ENCODE results near the gene C1QTNF7. TPM values are rescaled to one million over a fixed set of nuclear protein-coding genes. Genes with fewer than 3 reads are reported as not detected.

C1QTNF7 gene
- total RNA-seq, 1 experiment from 2014 or later = not detected

DNA sequence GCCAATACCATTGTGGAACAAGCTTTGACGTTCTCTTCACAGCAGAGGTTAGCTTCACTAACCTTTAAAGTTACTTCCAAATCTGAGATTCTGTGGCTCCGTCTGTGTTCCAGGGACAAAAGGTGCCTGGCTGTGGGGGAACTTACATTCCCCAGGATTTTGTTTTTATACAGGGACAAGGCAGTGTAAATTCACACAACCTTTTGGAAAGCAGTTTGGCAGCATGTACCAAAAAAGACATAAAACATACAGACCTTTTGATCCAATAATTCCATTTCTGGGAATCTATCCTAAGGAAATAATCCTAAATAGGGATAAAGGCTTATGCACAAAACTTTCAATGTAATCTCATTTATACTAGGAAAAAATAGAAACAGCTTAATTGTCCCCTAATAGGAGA is 8.9 kb upstream of the C1QTNF7 start:
- Histone ChIP-seq H3K4me1 (ENCODE audit: control insufficient read depth, insufficient read depth, low read length) (no peaks in the 10 kb centered on the region), H3K36me3 (ENCODE audit: control insufficient read depth, insufficient read depth, low read length) (no peaks in the 10 kb centered on the region), H3K9me3 (ENCODE audit: control insufficient read depth, insufficient read depth, low read depth, low read length) (no peaks in the 10 kb centered on the region), H3K27ac (ENCODE audit: low read length) (no peak overlapping the region), H3K27me3 (ENCODE audit: control insufficient read depth, insufficient read depth, low read length) (no peaks in the 10 kb centered on the region), H3K4me3 (ENCODE audit: low read depth in 2 of 2, low read length in 2 of 2) (no peak overlapping the region)
- POLR2A ChIA-PET = no interaction called here
- TF ChIP-seq TCF7L2 (IDR thresholded peaks at IDR 0.05; ENCODE audit: low read depth, low read length) (no peak), SIN3A (IDR thresholded peaks at IDR 0.05; ENCODE audit: borderline replicate concordance, insufficient read depth, low read depth, low read length) (no peak)
- DNase-seq (ENCODE audit: low read depth, low spot score) (no peak), ATAC-seq (no peak)
- in situ Hi-C loops (cut with HindIII; ENCODE audit: low pct_unique_long_range_greater_than_20kb, low sequenced_read_pairs) = no loop called here
- CTCF ChIA-PET = no interaction called here
- BruUV-seq (replicated peaks) = no TSS peak
- intact Hi-C loops (cut with micrococcal nuclease; ENCODE audit: unreplicated experiment) = no loop called here

DNA sequence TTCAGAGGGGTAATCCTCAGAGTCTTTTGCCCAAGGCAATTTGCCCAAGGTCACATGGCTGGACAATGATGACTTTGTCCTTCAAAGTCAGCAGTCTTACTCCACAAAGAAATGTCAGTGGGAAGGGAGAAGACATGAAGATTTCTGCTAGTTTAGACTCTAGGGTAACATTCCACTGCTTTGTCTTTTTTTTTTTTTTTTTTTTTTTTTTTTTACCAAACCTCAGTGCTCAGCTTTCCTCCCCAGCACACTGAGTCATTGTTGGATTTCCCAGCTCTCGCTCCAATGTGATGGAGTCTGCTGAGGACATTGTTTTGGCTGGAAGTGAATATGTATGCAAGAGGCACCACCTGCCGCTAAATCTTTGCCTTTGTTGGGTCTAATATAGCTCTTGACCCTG is 7.2 kb upstream of the C1QTNF7 start:
- POLR2A ChIA-PET = no interaction called here
- DNase-seq (ENCODE audit: low read depth, low spot score) (no peak), ATAC-seq (no peak)
- intact Hi-C loops (cut with micrococcal nuclease; ENCODE audit: unreplicated experiment) (no loop called here), in situ Hi-C loops (cut with HindIII; ENCODE audit: low pct_unique_long_range_greater_than_20kb, low sequenced_read_pairs) (no loop called here)
- no peaks in the 10 kb centered on the region for H3K36me3 ChIP-seq (ENCODE audit: control insufficient read depth, insufficient read depth, low read length)
- H3K27me3 ChIP-seq (ENCODE audit: control insufficient read depth, insufficient read depth, low read length) = no peaks in the 10 kb centered on the region
- H3K9me3 ChIP-seq (ENCODE audit: control insufficient read depth, insufficient read depth, low read depth, low read length) = no peaks in the 10 kb centered on the region
- H3K4me1 ChIP-seq (ENCODE audit: control insufficient read depth, insufficient read depth, low read length) = no peaks in the 10 kb centered on the region
- TF ChIP-seq SIN3A (IDR thresholded peaks at IDR 0.05; ENCODE audit: borderline replicate concordance, insufficient read depth, low read depth, low read length) (no peak), POLR2AphosphoS5 (IDR thresholded peaks at IDR 0.05; ENCODE audit: low read depth, low read length) (no peak), TCF7L2 (IDR thresholded peaks at IDR 0.05; ENCODE audit: low read depth, low read length) (no peak)
- TF ChIP-seq, protein P1, sequence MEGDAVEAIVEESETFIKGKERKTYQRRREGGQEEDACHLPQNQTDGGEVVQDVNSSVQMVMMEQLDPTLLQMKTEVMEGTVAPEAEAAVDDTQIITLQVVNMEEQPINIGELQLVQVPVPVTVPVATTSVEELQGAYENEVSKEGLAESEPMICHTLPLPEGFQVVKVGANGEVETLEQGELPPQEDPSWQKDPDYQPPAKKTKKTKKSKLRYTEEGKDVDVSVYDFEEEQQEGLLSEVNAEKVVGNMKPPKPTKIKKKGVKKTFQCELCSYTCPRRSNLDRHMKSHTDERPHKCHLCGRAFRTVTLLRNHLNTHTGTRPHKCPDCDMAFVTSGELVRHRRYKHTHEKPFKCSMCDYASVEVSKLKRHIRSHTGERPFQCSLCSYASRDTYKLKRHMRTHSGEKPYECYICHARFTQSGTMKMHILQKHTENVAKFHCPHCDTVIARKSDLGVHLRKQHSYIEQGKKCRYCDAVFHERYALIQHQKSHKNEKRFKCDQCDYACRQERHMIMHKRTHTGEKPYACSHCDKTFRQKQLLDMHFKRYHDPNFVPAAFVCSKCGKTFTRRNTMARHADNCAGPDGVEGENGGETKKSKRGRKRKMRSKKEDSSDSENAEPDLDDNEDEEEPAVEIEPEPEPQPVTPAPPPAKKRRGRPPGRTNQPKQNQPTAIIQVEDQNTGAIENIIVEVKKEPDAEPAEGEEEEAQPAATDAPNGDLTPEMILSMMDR (IDR thresholded peaks at IDR 0.05) = no peak
- TF ChIP-seq, protein P2, sequence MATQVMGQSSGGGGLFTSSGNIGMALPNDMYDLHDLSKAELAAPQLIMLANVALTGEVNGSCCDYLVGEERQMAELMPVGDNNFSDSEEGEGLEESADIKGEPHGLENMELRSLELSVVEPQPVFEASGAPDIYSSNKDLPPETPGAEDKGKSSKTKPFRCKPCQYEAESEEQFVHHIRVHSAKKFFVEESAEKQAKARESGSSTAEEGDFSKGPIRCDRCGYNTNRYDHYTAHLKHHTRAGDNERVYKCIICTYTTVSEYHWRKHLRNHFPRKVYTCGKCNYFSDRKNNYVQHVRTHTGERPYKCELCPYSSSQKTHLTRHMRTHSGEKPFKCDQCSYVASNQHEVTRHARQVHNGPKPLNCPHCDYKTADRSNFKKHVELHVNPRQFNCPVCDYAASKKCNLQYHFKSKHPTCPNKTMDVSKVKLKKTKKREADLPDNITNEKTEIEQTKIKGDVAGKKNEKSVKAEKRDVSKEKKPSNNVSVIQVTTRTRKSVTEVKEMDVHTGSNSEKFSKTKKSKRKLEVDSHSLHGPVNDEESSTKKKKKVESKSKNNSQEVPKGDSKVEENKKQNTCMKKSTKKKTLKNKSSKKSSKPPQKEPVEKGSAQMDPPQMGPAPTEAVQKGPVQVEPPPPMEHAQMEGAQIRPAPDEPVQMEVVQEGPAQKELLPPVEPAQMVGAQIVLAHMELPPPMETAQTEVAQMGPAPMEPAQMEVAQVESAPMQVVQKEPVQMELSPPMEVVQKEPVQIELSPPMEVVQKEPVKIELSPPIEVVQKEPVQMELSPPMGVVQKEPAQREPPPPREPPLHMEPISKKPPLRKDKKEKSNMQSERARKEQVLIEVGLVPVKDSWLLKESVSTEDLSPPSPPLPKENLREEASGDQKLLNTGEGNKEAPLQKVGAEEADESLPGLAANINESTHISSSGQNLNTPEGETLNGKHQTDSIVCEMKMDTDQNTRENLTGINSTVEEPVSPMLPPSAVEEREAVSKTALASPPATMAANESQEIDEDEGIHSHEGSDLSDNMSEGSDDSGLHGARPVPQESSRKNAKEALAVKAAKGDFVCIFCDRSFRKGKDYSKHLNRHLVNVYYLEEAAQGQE (IDR thresholded peaks at IDR 0.05; ENCODE audit: insufficient read depth in 1 of 2, low read depth in 2 of 2, low read length in 1 of 2) = no peak
- H3K27ac ChIP-seq (ENCODE audit: low read length) = no peak overlapping the region
- CTCF ChIA-PET = no interaction called here
- BruUV-seq (replicated peaks) = no TSS peak
- H3K4me3 ChIP-seq (ENCODE audit: low read depth in 2 of 2, low read length in 2 of 2) = no peak overlapping the region

DNA sequence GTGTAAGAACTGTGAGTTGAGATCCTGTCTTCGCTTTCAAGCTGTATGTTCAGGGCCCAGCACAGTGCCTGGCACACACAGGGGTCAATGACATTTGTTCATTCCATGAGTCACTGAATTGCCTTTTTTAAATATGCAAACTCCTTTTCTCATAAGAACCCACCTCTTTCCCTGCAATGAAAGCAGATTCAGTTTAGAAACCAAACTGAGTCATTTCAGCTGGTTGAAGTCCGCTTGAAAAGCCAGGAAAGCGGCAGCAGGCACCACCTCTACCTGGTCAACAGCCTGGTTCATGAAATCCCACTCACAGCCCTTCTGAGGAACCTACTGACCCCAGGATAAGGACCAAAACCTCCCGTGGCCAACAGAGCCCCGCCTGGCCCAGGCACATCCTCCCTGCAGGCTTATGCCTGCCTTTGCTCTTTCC is 4.5 kb upstream of the C1QTNF7 start:
- Histone ChIP-seq H3K36me3 (ENCODE audit: control insufficient read depth, insufficient read depth, low read length) (no peaks in the 10 kb centered on the region), H3K4me1 (ENCODE audit: control insufficient read depth, insufficient read depth, low read length) (no peaks in the 10 kb centered on the region), H3K9me3 (ENCODE audit: control insufficient read depth, insufficient read depth, low read depth, low read length) (no peaks in the 10 kb centered on the region), H3K27ac (ENCODE audit: low read length) (no peak overlapping the region), H3K27me3 (ENCODE audit: control insufficient read depth, insufficient read depth, low read length) (no peaks in the 10 kb centered on the region), H3K4me3 (ENCODE audit: low read depth in 2 of 2, low read length in 2 of 2) (no peak overlapping the region)
- no TSS peak for BruUV-seq (replicated peaks)
- ATAC-seq = no peak
- in situ Hi-C loops (cut with HindIII; ENCODE audit: low pct_unique_long_range_greater_than_20kb, low sequenced_read_pairs) = no loop called here
- intact Hi-C loops (cut with micrococcal nuclease; ENCODE audit: unreplicated experiment) = no loop called here
- POLR2A ChIA-PET = no interaction called here
- TF ChIP-seq SIN3A (IDR thresholded peaks at IDR 0.05; ENCODE audit: borderline replicate concordance, insufficient read depth, low read depth, low read length) = no peak
- no peak for TF ChIP-seq TCF7L2 (IDR thresholded peaks at IDR 0.05; ENCODE audit: low read depth, low read length)
- TF ChIP-seq, protein P2 (IDR thresholded peaks at IDR 0.05; ENCODE audit: insufficient read depth in 1 of 2, low read depth in 2 of 2, low read length in 1 of 2) = no peak
- TF ChIP-seq, protein P1 (IDR thresholded peaks at IDR 0.05) = no peak
- no peak for TF ChIP-seq POLR2AphosphoS5 (IDR thresholded peaks at IDR 0.05; ENCODE audit: low read depth, low read length)
- no peak for DNase-seq (ENCODE audit: low read depth, low spot score)
- CTCF ChIA-PET = no interaction called here
